A204.1 (cell line): Measurements from ENCODE around the gene ZDHHC22.
A peak's percentile ranks its signal among the peaks of the same experiment; 100 is the strongest.

Experiments used
- FAIRE-seq: peaks from 2 replicates; lab custom pipeline; 2012; peaks lifted over from hg19 to GRCh38; lab: Jason Lieb, UNC

Gene ZDHHC22

GRCh38 chr14:77103951-77104350, 37.6 kb downstream of the ZDHHC22 start:
- FAIRE-seq = no peak

- FAIRE-seq = no peak
Measured at GRCh38 chr14:77103475-77103874, 38.1 kb downstream of the ZDHHC22 start.

- FAIRE-seq = no peak
Measured at GRCh38 chr14:77102154-77102553, 39.4 kb downstream of the ZDHHC22 start.

GRCh38 chr14:77100961-77101360, 40.6 kb downstream of the ZDHHC22 start:
- no peak for FAIRE-seq

- FAIRE-seq = no peak
Measured at GRCh38 chr14:77099425-77100167, 42.0 kb downstream of the ZDHHC22 start.

- no peak for FAIRE-seq
Measured at GRCh38 chr14:77098529-77099353, 42.9 kb downstream of the ZDHHC22 start.

- FAIRE-seq = peak; percentile 96
Measured at GRCh38 chr14:77097700-77098528, 43.7 kb downstream of the ZDHHC22 start, which contains the start of gene CIPC. Gene CIPC (plus strand): TSS chr14:77098258. CDS start chr14:77105709, 7,451 bp downstream.

- no peak for FAIRE-seq
Measured at GRCh38 chr14:77097006-77097699, 44.4 kb downstream of the ZDHHC22 start.

- FAIRE-seq = peak; percentile 6
Measured at GRCh38 chr14:77094672-77095284, 46.8 kb downstream of the ZDHHC22 start.

GRCh38 chr14:77092676-77093075, 48.9 kb downstream of the ZDHHC22 start:
- FAIRE-seq = no peak

GRCh38 chr14:77091518-77091917, 50.1 kb downstream of the ZDHHC22 start:
- FAIRE-seq = no peak

- no peak for FAIRE-seq
Measured at GRCh38 chr14:77088645-77089044, 52.9 kb downstream of the ZDHHC22 start.

- FAIRE-seq = no peak
Measured at GRCh38 chr14:77088219-77088618, 53.4 kb downstream of the ZDHHC22 start.

- FAIRE-seq = no peak
Measured at GRCh38 chr14:77087631-77088030, 54.0 kb downstream of the ZDHHC22 start.

GRCh38 chr14:77086951-77087350, 54.6 kb downstream of the ZDHHC22 start:
- FAIRE-seq = no peak

- no peak for FAIRE-seq
Measured at GRCh38 chr14:77086017-77086727, 55.4 kb downstream of the ZDHHC22 start.

- no peak for FAIRE-seq
Measured at GRCh38 chr14:77085538-77085937, 56.1 kb downstream of the ZDHHC22 start.

- FAIRE-seq = no peak
Measured at GRCh38 chr14:77084985-77085384, 56.6 kb downstream of the ZDHHC22 start.

GRCh38 chr14:77083082-77083481, 58.5 kb downstream of the ZDHHC22 start:
- FAIRE-seq = no peak

- FAIRE-seq = no peak
Measured at GRCh38 chr14:77082356-77082755, 59.2 kb downstream of the ZDHHC22 start.
